GM18526 (cell line): ENCODE results near the gene AGPAT2.

Source experiments
- POLR2A ChIP-seq: IDR thresholded peaks from 3 replicates; pipeline ENCODE4 v1.6.1; 2011; ENCODE audit not compliant: insufficient read length; ENCODE audit errors: extremely low read depth

The AGPAT2 gene

DNA sequence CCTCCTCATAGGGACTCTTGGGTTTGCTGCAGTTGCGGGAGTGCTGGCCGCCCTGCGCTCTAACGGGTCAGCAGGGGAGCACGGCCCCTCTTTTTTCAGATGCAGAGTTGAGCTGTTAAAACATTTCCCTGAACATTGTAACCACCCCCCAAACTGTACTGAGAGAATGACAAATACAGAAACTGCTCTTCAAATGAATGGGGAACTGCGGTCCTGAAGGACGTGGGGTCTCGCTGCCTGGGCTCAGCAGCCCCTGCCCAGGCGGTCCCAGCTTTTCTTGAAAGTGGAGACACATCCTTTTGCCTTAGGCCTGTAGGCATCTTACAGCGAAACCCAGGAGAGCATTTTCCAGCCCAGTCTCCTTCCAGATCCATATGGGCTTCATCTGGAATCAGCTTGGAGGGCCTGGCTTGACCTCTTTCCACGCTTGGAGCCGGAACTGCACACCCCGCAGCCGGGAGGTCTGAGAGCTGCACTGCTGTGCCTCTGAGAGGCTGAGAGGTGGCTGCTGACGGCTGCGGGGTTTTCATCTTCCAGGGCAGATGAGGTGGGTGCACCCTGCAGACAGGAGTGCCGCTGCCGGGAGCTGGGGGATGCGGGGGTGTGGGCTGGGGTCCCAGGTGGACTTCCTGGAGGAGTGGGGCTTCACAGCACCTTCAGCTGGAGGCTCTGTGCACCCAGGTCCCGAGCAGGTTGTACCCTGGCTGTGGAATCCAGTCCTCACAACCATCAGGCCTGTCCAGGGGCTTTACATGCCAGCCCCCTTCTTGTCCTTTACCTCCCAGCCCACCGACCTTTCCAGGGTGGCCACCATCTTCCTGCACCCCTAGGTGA lies 1.2 kb upstream of the AGPAT2 start:
- no peak for TF ChIP-seq POLR2A

DNA sequence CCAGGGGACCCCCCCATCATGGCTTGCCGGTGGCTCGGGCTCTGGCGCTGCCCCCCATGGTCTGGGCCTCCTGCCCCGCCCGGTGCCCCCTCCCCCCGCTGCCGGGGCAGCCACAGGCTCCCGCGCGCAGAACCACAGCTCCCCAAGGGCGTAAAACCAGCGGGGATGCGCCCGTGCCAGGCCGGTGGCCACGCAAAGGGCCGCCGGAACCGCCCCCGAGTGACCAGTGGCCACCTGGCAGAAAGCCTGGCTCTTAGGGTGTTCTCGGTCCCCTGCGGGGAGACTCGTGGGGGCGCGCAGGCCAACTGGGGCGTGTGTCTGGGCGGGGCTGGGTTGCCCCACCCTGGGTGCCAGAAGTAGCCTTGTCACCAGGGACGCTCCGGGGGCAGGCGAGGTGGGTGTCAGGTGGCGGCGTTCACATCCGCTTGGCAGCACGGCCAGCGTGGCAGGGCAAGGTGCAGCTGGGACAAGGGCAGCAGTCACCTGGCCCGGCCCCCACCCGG lies 515 bp upstream of the AGPAT2 start:
- TF ChIP-seq POLR2A = no peak

DNA sequence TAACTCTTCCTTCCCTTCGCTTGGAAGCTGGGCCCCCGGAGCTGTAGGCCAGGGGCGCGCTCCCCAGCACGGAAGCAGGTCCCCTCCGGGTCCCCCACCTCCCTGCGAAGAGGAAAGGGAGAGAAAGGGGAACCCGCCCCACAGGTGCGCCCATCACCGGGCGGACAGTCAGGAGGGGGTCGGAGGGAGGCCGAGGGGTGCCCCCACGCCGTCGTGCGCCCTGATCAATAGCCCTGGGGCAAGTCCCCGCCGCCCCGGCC lies 793 bp downstream of the AGPAT2 start:
- TF ChIP-seq POLR2A = no peak

DNA sequence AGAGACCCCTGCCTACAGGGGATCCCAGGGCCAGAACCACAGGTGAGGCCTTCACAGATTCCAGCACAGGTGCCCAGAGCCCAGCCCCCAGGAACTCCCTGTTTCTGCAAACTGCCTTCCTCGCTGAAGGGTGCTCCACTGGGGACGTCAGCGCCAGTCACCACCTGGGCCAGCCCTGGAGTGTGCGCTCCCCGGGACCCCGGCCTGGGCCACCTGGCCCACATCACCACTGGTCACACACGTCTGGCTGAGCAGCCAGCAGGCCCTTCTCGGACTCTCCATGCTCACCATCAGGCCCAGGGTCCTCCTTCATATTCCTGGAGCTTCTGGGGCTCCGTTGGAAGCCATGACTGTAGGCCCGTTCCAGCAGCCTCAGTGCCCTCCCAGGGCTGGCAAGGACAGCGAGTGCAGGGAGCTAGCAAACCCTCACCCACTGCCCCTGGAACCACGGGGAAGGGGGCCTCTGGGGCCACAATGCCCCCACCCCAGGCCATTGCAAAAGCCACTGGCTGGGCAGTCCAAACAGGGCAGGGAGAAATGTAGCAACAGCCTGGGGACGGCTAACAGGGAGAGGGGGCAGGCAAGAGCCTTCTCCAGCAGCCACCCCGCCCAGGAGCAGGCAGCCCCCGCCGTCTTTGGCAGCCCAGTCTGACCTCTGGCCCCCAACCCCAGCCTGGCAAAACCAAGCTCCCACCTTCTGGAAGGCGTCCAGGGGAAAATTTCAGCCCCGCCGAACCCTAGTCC lies 1.3 kb downstream of the AGPAT2 start:
- TF ChIP-seq POLR2A = no peak

DNA sequence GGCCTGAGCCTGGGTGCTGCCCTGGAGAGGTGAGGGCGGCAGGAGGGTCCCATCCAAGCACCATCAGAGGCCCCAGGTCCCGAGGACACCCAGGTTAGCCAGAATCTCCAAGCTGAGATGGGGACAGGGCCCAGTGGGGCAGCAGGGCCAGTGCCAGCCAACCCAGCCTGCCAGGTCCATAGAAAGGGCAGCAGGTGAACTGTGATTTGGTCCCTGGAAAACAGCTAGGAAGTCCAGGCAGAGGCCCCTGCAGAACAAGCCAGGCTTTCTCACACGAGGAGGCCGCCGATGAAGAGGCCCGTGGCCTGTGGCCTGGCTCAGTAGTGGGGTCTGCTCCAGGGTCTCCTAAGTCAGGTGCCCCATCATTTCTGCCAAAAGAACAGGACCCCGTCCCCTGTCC lies 2.0 kb downstream of the AGPAT2 start:
- no peak for TF ChIP-seq POLR2A

DNA sequence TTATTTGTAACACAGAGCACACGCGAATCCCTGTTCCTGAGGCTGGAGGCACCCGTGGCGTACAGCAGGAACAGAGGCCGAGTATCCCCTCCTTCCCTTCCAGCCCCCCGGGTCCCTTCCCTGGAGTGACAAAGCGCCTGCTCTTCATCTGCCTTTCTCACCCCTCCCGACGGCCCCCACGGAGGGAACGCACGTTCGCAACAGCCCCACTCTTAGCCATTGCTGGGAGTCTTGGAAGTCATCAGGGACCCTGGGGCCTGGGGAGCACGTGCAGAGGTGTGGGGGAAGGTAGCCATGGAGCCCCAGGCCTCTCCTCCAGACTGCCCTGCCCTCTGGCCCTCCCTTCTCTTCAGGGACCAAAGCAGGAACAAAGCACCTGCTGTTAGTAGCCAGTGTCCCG lies 2.5 kb downstream of the AGPAT2 start:
- TF ChIP-seq POLR2A = no peak

DNA sequence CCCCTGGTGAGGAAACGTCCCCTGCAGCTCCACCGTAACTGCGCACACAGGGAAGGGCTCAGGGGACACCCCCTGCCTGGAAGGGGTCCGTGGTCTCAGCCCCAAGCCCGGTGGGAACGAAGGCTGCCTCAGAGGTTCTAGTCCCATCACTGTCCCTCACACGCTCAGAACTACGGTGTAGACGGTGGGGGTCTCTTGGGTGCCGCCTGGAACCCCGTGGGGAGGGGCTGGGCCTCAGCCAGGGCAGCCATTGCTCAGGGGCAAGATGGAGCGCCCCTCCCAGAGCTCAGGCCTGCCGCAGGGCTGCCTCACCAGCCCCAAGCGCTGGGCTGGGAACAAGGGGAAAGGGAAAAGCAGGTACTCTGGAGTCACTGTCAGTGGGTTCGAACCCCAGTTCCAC lies 2.9 kb downstream of the AGPAT2 start:
- TF ChIP-seq POLR2A = no peak

DNA sequence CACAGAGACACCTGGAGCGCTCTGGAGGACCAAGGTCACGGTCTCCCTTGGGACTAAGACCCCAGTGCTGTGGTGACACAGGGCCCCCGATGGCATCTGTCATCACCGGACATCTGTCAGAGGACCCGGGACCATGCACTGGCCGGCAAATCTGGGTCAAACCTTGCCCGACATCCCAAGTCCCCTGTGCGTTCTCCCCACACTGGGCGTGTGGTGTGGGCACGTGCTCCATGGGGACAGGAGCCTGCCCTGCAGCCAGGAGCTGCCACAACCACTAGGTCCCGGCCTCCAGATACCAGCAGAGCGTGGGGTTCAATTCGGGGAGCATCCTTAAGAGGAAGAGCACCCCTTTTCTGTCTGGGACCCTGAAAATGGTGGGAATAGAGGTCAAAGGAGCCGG lies 3.5 kb downstream of the AGPAT2 start:
- TF ChIP-seq POLR2A = no peak

DNA sequence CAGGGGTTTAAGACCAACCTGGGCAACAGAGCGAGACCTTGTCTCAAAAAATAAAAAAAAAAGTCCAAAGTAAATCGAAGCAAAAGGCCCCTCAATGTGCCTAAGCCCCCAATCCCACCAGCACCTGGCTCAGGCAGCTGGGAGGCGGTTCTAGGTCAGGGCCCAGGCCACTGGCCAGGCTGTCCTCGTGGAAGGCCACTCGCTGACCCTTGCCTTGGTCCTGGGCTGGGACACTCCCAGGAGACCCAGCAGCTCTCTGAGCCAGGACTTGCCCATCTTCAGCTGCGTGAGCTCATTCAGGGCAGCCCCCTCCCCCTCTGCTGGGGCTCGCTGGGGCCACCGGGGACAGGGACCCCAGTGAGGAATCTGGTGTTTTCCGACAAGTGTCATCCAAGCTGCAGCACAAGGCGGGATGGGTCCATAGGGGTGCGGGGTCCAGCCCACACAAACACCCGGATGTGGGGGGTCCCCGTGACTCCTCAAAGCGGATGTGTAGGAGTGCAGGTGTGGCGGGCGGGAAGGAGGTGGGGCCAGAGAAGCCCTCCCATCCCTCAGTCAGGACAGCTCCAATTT lies 4.0 kb downstream of the AGPAT2 start:
- TF ChIP-seq POLR2A = no peak

DNA sequence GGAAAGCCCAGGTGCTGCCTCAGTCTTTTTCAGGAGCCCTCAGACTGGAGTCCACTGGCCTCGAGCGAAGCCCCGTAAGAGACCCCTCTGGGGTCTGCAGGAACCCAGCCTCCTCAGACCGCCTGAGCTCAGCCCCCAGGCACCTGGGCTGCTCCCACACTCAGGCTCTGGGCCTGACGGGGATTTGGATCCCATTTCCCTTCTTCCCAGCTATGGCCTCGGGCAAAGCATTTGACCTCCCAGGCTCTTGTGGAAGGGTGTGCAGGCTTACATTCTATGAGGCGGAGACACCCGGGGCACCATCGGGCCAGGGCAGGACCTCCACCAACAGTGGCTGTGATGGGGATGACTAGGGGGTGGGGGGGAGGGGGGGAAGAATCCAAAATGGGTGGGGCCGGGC lies 4.5 kb downstream of the AGPAT2 start:
- TF ChIP-seq POLR2A = no peak

DNA sequence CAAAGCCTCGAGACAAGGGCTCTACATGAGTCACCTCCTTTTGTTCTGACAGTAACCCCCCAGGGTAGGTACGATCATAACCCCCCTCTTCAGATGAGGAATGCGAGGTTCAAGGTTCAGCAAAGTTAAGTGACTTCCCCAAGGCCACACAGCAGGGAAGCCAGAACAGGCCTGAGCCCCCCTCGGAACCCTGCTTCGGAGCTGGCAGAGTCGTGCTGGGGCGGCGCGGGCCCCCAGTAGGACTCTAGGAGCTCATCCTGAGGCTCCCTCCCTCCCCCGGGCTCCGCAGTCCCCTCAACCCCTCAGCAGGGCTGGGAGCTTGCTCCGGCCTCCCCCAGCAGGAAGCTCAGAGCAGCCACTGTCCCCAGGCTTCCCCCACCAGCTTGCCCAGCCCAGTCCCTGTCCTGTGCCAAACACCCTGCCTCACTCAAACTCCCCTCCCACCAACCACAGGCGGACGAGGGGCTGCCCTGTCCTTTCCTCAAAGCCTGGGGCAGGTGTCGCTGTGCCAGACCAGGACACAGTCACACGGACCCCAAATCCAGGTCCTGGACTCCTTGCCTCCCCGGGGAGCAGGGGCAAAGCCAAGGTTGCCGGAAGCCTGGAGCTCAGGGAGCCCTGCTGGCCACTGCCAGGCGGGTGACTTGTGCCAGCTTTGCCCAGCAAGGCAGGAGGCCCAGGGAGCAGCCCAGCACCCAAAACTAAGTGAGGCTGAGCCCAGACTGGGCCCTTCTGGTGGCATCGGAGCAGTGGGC lies 5.1 kb downstream of the AGPAT2 start:
- TF ChIP-seq POLR2A = no peak

DNA sequence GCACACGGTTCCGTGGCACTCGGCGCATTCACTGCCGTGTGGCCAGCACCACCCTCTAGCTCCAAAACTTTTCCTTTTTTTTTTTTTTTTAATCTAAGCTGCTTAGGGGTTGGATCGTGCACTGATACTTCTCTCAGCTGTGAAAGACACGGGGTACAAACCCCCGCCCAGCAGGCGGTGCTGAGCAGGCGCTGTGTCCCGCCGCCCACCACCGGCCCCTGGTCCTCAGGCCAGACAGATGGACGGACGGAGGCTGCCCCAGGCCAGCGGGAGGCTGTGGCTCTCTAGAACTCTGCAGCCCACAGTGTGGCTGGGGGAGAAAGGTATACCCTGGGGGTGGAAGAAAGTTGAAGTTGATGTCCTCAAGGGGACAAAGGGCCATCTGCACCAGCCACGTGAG lies 6.2 kb downstream of the AGPAT2 start:
- TF ChIP-seq POLR2A = no peak

DNA sequence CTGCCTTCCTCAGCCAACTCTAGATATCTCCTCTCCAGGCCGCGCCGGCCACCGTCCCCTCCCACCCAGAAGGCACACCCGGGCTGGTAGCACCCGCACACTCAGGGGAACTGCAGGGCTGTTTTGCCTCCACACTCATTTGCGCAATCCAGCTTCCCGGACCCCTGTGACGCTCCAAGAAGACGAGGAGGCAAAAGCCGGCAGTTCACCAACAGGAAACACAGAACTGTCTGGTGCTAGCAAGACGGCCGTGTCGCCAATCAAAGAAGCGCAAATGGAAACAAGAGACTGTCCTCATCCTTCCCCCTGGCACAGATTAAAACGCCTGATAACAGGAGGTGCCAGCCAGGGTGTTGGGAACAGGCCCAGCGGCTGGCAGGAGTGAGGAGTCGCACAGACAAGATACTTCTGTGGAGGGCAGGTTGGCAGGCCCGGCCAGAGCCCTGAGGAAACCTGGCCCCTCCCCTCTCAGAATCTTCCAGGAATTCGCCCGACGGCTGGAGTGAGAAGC lies 7.8 kb downstream of the AGPAT2 start:
- no peak for TF ChIP-seq POLR2A

DNA sequence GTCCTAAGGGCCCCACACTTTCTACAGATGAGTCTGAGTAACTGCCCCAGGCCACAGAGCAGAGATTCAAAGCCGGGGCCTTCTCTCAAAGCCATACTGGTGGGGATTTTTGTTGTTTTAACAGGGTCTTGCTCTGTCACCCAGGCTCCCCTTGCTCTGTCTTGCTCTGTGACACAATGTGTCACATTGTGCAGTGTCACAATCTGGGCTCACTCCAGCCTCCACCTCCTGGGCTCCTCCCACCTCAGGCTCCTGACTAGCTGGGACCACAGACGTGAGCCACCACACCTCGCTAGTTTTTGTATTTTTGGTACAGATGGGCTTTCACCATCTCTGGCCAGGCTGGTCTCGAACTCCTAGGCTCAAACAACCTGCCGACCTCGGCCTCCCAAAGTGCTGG lies 8.6 kb downstream of the AGPAT2 start:
- no peak for TF ChIP-seq POLR2A

DNA sequence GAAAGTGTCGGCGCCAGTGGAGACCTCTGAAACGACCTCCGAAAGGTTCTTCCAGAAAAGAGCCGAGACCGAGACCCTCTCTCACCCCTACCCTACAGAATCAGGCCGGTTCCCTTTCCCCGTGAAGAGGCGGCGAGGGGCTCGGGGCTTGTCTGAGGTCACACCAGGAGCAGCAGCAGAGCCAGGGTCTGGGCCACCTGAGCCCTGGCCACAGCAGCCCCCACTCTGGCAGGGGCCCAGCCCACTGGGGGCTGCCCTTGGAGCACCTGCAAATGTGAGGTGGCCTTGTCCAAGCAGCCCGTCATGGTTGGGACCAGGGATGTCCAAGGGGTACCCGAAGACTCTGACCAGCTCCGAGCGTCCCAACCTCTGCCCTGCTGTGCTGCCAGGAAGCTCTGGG lies 9.2 kb downstream of the AGPAT2 start:
- TF ChIP-seq POLR2A = no peak
